Mucosa of descending colon (tissue), 3 donors: ENCODE data around the gene STARD3NL. TPM values are rescaled to one million over a fixed set of nuclear protein-coding genes. Genes with fewer than 3 reads are reported as not detected.

Experiments used
- ATAC-seq: fragments of 200-7000 bp; cut with Tn5 transposase; one replicate; pipeline ENCODE4 v1.9.1; 2020; ENCODE audit warnings: mild to moderate bottlenecking, moderate library complexity
- DNase-seq, 3 donors: peaks; one replicate each; pipeline ENCODE4 v3.0.0-alpha.2; 2020
- H3K36me3 ChIP-seq: fragments of 200-600 bp; one replicate; pipeline ENCODE4 v1.8.0; 2021; ENCODE audit warnings: low read depth, mild to moderate bottlenecking
- H3K4me1 ChIP-seq: fragments of 200-600 bp; one replicate; pipeline ENCODE4 v1.8.0; 2021; ENCODE audit warnings: low read depth, mild to moderate bottlenecking
- H3K4me3 ChIP-seq: fragments of 200-600 bp; one replicate; pipeline ENCODE4 v1.8.0; 2021; ENCODE audit warnings: mild to moderate bottlenecking
- H3K9me3 ChIP-seq: fragments of 200-600 bp; one replicate; pipeline ENCODE4 v1.8.0; 2021; ENCODE audit warnings: mild to moderate bottlenecking
- intact Hi-C, 2 donors: fragments of 100-400 bp; cut with DNase I in 1 of 2; cut with micrococcal nuclease in 1 of 2; formaldehyde crosslinking; loops; one replicate each; pipeline versions ENCODE4 v1.11.0 to v1.11.1; 2022; cut with DNase I, micrococcal nuclease
- total RNA-seq, 3 donors: library from RNA; stranded (reverse); fragmentation: NEBNext Ultra II Directional in 2 of 3; extraction: Animal tissue kit (Norgen Biotek cat#: 25700) in 2 of 3; gene quantifications; one replicate each; pipeline versions ENCODE4 v1.2.1 to v1.2.4, GENCODE V29; 2021 to 2023
- TF ChIP-seq, protein P1 (sequence below): fragments of 200-600 bp; IDR thresholded peaks from one replicate; pipeline ENCODE4 v1.8.0; 2022; ENCODE audit warnings: antibody characterized with exemption, mild to moderate bottlenecking
- donor health status: DM: no; HTN: no; CAD: no; lungs with moderate emphysema.
- donor health status: DM: no; HTN: no; CAD: no.
- donor health status: DM: no; HTN: yes; CAD: no.

Gene STARD3NL
- total RNA-seq, 3 donors from 2014 or later: 24.7 to 30.0 (median 25.3) TPM

- TF ChIP-seq, protein P1, sequence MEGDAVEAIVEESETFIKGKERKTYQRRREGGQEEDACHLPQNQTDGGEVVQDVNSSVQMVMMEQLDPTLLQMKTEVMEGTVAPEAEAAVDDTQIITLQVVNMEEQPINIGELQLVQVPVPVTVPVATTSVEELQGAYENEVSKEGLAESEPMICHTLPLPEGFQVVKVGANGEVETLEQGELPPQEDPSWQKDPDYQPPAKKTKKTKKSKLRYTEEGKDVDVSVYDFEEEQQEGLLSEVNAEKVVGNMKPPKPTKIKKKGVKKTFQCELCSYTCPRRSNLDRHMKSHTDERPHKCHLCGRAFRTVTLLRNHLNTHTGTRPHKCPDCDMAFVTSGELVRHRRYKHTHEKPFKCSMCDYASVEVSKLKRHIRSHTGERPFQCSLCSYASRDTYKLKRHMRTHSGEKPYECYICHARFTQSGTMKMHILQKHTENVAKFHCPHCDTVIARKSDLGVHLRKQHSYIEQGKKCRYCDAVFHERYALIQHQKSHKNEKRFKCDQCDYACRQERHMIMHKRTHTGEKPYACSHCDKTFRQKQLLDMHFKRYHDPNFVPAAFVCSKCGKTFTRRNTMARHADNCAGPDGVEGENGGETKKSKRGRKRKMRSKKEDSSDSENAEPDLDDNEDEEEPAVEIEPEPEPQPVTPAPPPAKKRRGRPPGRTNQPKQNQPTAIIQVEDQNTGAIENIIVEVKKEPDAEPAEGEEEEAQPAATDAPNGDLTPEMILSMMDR: no peak
- H3K4me1 ChIP-seq: no peaks in the 10 kb centered on the region
- intact Hi-C loops: no loop called here
- H3K9me3 ChIP-seq: no peaks in the 10 kb centered on the region
- no peak for ATAC-seq
- DNase-seq: no peak
- no peaks in the 10 kb centered on the region for H3K36me3 ChIP-seq
- no peak overlapping the region for H3K4me3 ChIP-seq
Observed at GRCh38 chr7:38142736-38143135, 35.3 kb upstream of the STARD3NL start.

DNA sequence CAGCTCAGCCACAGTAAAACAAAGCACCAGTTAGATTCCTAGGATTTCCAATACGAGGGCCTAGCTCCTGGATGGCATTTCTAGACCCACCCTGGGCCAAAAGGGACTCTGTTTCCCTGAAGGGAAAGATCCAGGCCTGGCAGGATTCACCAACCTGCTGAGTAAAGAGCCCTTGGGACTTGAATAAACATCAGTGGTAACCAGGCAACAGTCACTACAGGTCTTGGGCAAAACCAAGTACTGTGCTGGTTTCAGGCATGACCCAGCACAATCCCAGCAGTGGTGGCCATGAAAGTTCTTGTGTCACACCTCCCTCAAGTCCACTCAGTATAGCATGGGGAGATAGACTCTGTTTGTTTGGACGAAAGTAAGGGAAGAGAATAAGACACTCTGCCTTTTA is 31.0 kb upstream of the STARD3NL start:
- ATAC-seq: no peak
- Histone ChIP-seq H3K4me3 (no peak overlapping the region), H3K4me1 (no peaks in the 10 kb centered on the region), H3K36me3 (no peaks in the 10 kb centered on the region), H3K9me3 (no peaks in the 10 kb centered on the region)
- DNase-seq: no peak
- TF ChIP-seq, protein P1: no peak
- intact Hi-C loops: no loop called here

- intact Hi-C loops: no loop called here
- ATAC-seq (no peak), DNase-seq (no peak)
- TF ChIP-seq, protein P1: no peak
- Histone ChIP-seq H3K4me1 (no peaks in the 10 kb centered on the region), H3K9me3 (no peaks in the 10 kb centered on the region), H3K36me3 (no peaks in the 10 kb centered on the region), H3K4me3 (no peak overlapping the region)
Observed at GRCh38 chr7:38151556-38151955, 26.5 kb upstream of the STARD3NL start.

DNA sequence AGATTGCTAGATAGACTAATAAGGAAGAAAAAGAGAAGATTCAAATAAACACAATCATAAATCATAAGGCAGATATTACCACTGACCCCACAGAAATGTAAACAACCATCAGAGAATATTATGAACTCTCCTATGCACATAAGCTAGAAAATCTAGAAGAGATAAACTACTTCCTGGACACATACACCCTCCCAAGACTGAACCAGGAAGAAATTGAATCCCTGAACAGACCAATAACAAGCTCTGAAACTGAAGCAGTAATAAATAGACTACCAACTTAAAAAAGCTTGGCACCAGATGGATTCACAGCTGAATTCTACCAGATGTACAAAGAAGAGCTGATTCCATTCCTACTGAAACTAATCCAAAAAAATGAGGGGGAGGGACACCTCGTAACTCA is 24.5 kb upstream of the STARD3NL start:
- intact Hi-C loops: no loop called here
- H3K9me3 ChIP-seq: no peaks in the 10 kb centered on the region
- ATAC-seq (no peak), DNase-seq (no peak)
- H3K4me3 ChIP-seq: no peak overlapping the region
- TF ChIP-seq, protein P1: no peak
- H3K4me1 ChIP-seq: no peaks in the 10 kb centered on the region
- no peaks in the 10 kb centered on the region for H3K36me3 ChIP-seq

GRCh38 chr7:38154278-38154677 is 23.8 kb upstream of the STARD3NL start:
- ATAC-seq (no peak), DNase-seq (no peak)
- Histone ChIP-seq H3K36me3 (no peaks in the 10 kb centered on the region), H3K4me3 (no peak overlapping the region), H3K9me3 (no peaks in the 10 kb centered on the region), H3K4me1 (no peaks in the 10 kb centered on the region)
- TF ChIP-seq, protein P1: no peak
- intact Hi-C loops: no loop called here

- no peaks in the 10 kb centered on the region for H3K9me3 ChIP-seq
- H3K36me3 ChIP-seq: no peaks in the 10 kb centered on the region
- TF ChIP-seq, protein P1: no peak
- intact Hi-C loops: no loop called here
- peaks cover 3% of the 10 kb centered on the region for H3K4me1 ChIP-seq
- no peak overlapping the region for H3K4me3 ChIP-seq
- DNase-seq (peak in 2 of 3 donors; percentile 37 to 57), ATAC-seq (peak; percentile 97)
Observed at GRCh38 chr7:38160003-38160571, 18.0 kb upstream of the STARD3NL start.
